SK-N-MC (cell line): ENCODE data around the gene SNX8.
"Not testable (repeated sequence)": the region's sequence is repeated elsewhere in the genome, so short reads cannot be mapped to it uniquely, and the experiment has no call there.

Source experiments
- DNase-seq: peaks from one replicate; pipeline ENCODE4 v3.0.0-alpha.2; 2011; ENCODE audit warnings: low read depth, low spot score
- H3K27ac ChIP-seq: fragments of 200-600 bp; sonication (generic); 2 replicates; pipeline ENCODE4 v1.5.1; 2016; ENCODE audit warnings: mixed run types
- H3K36me3 ChIP-seq: fragments of 200-600 bp; sonication (generic); 2 replicates; pipeline ENCODE4 v1.6.1; 2017; ENCODE audit warnings: antibody characterized with exemption, low read length, mixed read lengths; ENCODE audit not compliant: insufficient read depth
- H3K4me3 ChIP-seq: fragments of 200-600 bp; sonication (generic); 2 replicates; pipeline ENCODE4 v1.5.1; 2016
- H3K9ac ChIP-seq: fragments of 200-600 bp; sonication (generic); 2 replicates; pipeline ENCODE4 v1.8.0; 2017; ENCODE audit warnings: mixed run types, mixed read lengths; ENCODE audit not compliant: insufficient read length
- H3K9me3 ChIP-seq: fragments of 200-600 bp; sonication (generic); 2 replicates; pipeline ENCODE4 v1.6.1; 2017; ENCODE audit warnings: low read depth, mild to moderate bottlenecking, antibody characterized with exemption, low read length, moderate library complexity, mixed read lengths
- EZH2 ChIP-seq: fragments of 200-600 bp; sonication (generic); IDR thresholded peaks from one replicate; pipeline ENCODE4 v1.6.1; 2017; ENCODE audit warnings: antibody characterized with exemption
- FOXP2 ChIP-seq: optimal IDR thresholded peaks from 2 replicates; pipeline ENCODE3; 2011; ENCODE audit warnings: mild to moderate bottlenecking, moderate library complexity; ENCODE audit not compliant: insufficient read depth; ENCODE audit errors: extremely low read length, control extremely low read depth
- POLR2AphosphoS5 ChIP-seq: IDR thresholded peaks from 2 replicates; pipeline ENCODE4 v1.6.1; 2012; ENCODE audit warnings: mild to moderate bottlenecking, low read depth, low read length, borderline replicate concordance

The SNX8 gene

DNA sequence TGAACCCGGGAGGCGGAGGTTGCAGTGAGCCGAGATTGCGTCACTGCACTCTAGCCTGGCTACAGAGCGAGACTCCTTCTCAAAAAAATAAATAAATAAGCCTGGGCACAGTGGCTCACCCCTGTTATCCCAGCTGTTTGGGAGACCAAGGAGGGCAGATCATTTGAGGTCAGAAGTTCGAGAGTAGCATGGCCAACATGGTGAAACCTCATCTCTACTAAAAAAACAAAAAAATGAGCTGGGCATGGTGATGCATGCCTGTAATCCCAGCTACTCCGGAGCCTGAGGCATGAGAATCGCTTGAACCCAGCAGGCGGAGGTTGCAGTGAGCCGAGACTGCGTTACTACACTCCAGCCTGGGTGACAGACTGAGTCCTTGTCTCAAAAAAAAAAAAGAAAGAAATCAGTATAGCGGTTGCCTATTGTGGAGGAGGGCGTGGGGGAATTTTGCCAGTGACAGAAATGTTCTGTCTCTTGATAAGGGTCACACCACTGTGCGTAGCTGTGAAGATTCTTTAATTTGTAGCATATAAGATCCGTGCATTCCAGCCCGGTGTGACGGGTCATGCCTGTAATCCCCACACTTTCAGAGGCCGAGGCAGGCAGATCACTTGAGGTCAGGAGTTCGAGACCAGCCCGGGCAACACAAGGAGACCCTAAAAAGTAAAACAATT is 22.5 kb upstream of the SNX8 start:
- TF ChIP-seq FOXP2 = no peak
- no peak for TF ChIP-seq EZH2
- TF ChIP-seq POLR2AphosphoS5 = no peak
- Histone ChIP-seq H3K9me3 (no peaks in the 10 kb centered on the region), H3K4me3 (no peak overlapping the region), H3K36me3 (no peaks in the 10 kb centered on the region), H3K27ac (no peak overlapping the region), H3K9ac (no peak overlapping the region)
- DNase-seq = no peak

DNA sequence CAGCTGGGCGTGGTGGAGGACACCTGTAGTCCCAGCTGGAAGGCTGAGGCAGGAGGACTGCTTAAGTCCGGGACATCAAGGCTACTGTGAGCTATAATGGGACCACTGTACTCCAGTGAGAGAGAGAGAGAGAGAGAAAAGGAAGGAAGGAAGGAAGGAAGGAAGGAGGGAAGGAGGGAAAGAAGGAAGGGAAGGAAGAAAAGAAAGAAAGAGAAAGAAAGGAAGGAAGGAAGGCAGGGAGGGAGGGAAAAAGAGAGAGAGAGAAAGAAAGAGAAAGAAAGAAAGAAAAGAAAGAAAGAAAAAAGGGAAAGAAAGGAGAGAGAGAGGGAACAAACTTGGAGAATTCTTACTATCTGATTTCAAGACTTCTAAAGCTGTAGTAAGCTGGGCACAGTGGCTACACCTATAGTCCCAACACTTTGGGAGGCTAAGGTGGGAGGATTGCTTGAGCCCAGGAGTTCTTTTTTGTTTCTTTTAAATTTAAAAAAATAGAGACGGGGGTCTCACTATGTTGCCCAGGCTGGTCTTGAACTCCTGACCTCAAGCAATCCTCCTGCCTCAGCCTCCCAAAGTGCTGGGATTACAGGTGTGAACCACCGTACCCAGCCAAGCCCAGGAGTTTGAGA is 18.5 kb upstream of the SNX8 start:
- not testable (repeated sequence) for H3K9me3 ChIP-seq, DNase-seq, H3K4me3 ChIP-seq, H3K9ac ChIP-seq, H3K27ac ChIP-seq, H3K36me3 ChIP-seq

DNA sequence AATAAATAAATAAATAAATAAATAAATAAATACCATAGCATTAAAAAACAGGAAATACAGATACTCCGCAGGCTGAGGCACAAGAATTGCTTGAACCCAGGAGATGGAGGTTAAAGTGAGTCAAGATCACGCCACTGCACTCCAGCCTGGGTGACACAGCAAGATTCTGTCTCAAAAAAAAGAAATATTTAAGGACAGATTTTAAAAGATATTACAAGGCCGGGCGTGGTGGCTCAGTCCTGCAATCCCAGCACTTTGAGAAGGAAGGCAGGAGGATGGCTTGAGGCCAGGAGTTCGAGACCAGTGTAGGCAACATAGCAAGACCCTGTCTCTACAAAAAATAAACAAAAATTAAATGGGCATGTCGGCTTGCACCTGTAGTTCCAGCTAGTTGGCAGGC is 17.5 kb upstream of the SNX8 start:
- H3K4me3 ChIP-seq = no peak overlapping the region
- H3K27ac ChIP-seq = no peak overlapping the region
- H3K9ac ChIP-seq = no peak overlapping the region
- no peak for DNase-seq
- H3K9me3 ChIP-seq = no peaks in the 10 kb centered on the region
- TF ChIP-seq POLR2AphosphoS5 (no peak), EZH2 (no peak), FOXP2 (no peak)
- no peaks in the 10 kb centered on the region for H3K36me3 ChIP-seq

DNA sequence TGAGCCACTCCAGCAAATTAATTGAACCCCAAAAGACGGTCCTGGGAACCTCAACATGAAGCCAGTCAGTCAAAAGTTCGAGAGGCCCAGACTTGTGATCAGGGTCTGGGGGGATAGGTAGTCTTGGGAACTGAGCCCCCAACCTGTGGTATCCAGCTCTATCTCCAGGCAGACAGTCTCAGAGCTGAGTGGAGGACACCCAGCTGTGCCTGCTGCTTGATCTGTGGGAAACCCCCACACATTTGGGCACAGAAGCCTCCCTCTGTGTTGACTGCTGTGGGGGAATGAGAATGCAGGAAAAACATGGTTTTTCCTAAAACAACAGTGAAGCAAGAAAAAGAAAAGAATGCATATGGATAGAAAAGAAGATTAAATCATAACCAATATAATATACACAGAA is 16.3 kb upstream of the SNX8 start:
- Histone ChIP-seq H3K9ac (no peak overlapping the region), H3K9me3 (no peaks in the 10 kb centered on the region), H3K36me3 (no peaks in the 10 kb centered on the region), H3K4me3 (no peak overlapping the region), H3K27ac (no peak overlapping the region)
- no peak for DNase-seq
- no peak for TF ChIP-seq EZH2
- TF ChIP-seq FOXP2 = no peak
- TF ChIP-seq POLR2AphosphoS5 = no peak

DNA sequence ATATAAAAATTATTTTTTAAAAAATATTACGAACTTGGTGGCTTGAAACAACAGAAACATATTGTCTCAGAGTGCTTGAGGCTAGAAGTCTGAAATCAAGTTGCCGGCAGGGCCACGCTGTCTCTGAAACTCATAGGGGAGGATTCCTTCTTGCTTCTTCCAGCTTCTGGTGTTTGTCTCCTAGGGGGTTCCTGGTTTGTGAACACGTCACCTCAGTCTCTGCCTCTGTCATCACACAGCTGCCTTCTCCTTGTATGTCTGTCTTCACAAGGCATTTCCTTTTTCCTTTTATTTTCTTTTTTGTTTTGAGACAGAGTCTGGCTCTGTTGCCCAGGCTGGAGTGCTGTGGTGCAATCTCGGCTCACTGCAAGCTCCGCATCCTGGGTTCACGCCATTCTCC is 12.7 kb upstream of the SNX8 start:
- no peak overlapping the region for H3K27ac ChIP-seq
- H3K9ac ChIP-seq = no peak overlapping the region
- H3K4me3 ChIP-seq = no peak overlapping the region
- TF ChIP-seq EZH2 (no peak), FOXP2 (no peak), POLR2AphosphoS5 (no peak)
- no peaks in the 10 kb centered on the region for H3K9me3 ChIP-seq
- DNase-seq = no peak
- no peaks in the 10 kb centered on the region for H3K36me3 ChIP-seq

DNA sequence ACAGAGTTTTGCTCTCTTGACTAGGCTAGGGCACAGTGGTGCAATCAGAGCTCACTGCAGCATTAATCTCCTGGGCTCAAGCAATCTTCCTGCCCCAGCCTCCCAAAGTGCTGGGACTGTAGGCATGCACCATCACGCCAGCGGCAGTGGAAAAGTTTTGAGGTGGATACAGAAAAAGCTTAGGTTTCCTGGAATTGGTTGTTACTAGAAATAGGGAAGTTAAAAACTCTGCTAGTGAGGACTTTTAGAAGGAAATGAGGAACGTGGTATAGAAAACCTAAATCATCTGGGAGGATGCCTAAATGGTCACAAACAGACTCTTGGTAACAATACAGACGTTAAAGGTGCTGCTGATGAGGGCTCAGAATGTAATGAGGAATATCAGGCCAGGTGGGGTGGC is 10.9 kb upstream of the SNX8 start:
- H3K36me3 ChIP-seq = no peaks in the 10 kb centered on the region
- no peak overlapping the region for H3K27ac ChIP-seq
- no peak overlapping the region for H3K9ac ChIP-seq
- DNase-seq = no peak
- no peaks in the 10 kb centered on the region for H3K9me3 ChIP-seq
- no peak for TF ChIP-seq POLR2AphosphoS5
- no peak overlapping the region for H3K4me3 ChIP-seq

DNA sequence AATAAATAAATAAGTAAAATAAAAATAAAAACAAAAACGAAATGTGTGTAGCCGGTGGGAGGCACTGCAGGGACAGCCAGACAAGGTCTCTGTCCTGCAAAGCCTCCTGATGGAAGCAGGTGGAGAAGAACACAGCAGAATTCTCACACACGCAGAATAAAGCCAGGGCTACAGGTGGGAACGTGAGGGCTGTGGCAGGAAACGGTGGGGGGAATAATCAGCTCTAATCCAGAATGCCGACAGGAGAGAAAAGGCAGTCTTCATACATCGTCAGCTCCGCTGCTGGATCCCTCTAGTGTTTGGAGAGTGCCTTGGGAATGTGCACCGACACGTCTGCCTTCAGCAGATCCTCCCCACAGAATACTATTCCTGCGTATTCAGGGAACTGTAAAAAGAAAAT is 6.8 kb upstream of the SNX8 start:
- Histone ChIP-seq H3K9me3 (no peaks in the 10 kb centered on the region), H3K36me3 (no peaks in the 10 kb centered on the region), H3K27ac (no peak overlapping the region), H3K9ac (no peak overlapping the region), H3K4me3 (no peak overlapping the region)
- TF ChIP-seq EZH2 = no peak
- TF ChIP-seq FOXP2 = no peak
- TF ChIP-seq POLR2AphosphoS5 = no peak
- DNase-seq = no peak

DNA sequence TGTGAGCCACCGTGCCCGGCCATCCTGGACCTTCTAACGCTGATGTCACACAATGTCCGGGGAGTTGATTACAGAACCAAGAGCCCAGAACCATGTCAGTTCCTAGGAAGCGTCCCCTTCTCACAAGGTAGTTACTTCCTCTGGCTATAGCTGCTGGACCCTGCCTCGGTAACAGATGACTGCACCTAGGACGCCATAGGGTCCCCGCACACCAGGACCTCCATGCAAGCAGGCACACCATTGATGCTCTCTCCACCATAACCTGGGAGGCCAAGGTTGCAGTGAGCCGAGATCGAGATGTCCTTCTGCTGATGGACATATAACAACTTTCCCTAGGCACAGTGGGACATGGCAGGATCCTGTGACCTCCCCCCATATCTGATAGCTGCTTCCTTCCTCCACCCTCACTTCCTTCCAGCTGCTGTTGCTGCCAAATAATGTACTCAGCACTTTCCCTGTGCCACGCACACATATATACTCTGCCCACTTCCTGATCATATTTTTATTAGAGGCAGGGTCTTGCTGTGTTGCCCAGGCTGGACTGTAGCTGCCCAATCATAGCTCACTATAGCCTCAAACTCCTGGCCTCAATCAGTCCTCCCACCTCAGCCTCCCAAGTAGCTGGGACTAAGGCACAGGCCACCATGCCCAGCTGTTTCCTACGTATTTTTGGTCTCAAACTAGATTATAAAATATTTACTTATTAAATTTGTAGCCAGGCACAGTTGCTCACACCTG is 3.5 kb upstream of the SNX8 start:
- DNase-seq = no peak
- no peaks in the 10 kb centered on the region for H3K36me3 ChIP-seq
- TF ChIP-seq POLR2AphosphoS5 (no peak), EZH2 (no peak), FOXP2 (no peak)
- no peak overlapping the region for H3K4me3 ChIP-seq
- H3K9ac ChIP-seq = no peak overlapping the region
- H3K27ac ChIP-seq = no peak overlapping the region
- no peaks in the 10 kb centered on the region for H3K9me3 ChIP-seq
